Mesenchymal stem cell (in vitro differentiated cells and primary cell): ENCODE data around the gene RAD52.

Experiments used
- DNase-seq: peaks from one replicate; pipeline ENCODE4 v3.0.0-alpha.2; 2013
- H2AFZ ChIP-seq: one replicate; pipeline ENCODE4 v1.6.1; 2013; ENCODE audit warnings: low read depth, mild to moderate bottlenecking, control low read depth, inconsistent platforms, low read length, moderate library complexity
- H2AK5ac ChIP-seq: 2 replicates; pipeline ENCODE4 v1.6.1; 2013; ENCODE audit warnings: low read length, moderate library complexity, mild to moderate bottlenecking, inconsistent platforms; ENCODE audit not compliant: severe bottlenecking
- H2BK120ac ChIP-seq: one replicate; pipeline ENCODE4 v1.6.1; 2013; ENCODE audit warnings: low read depth, mild to moderate bottlenecking, inconsistent platforms, low read length, moderate library complexity
- H2BK12ac ChIP-seq, 2 experiments: one replicate each; pipeline ENCODE4 v1.6.1; 2013; ENCODE audit warnings: inconsistent platforms in 2 of 2, low read length in 2 of 2, mild to moderate bottlenecking in 2 of 2, moderate library complexity in 2 of 2, control low read depth in 1 of 2
- H2BK15ac ChIP-seq: one replicate; pipeline ENCODE4 v1.6.1; 2013; ENCODE audit warnings: mild to moderate bottlenecking, low read depth, inconsistent platforms; ENCODE audit not compliant: poor library complexity, severe bottlenecking
- H2BK5ac ChIP-seq: 2 replicates; pipeline ENCODE4 v1.6.1; 2013; ENCODE audit warnings: low read depth, mild to moderate bottlenecking, low read length, control low read depth, inconsistent platforms; ENCODE audit not compliant: poor library complexity, severe bottlenecking
- H3K14ac ChIP-seq, 2 experiments: one replicate each; pipeline ENCODE4 v1.6.1; 2013; ENCODE audit warnings: inconsistent platforms in 2 of 2, low read length in 2 of 2, control low read depth in 1 of 2, mild to moderate bottlenecking in 1 of 2, moderate library complexity in 1 of 2
- H3K18ac ChIP-seq, 2 experiments: one replicate each; pipeline ENCODE4 v1.6.1; 2013; ENCODE audit warnings: inconsistent platforms in 2 of 2, low read length in 2 of 2, control low read depth in 1 of 2, low read depth in 1 of 2, mild to moderate bottlenecking in 1 of 2
- H3K23ac ChIP-seq, 2 experiments: one replicate each; pipeline ENCODE4 v1.6.1; 2013; ENCODE audit warnings: inconsistent platforms in 2 of 2, low read length in 2 of 2, mild to moderate bottlenecking in 2 of 2, moderate library complexity in 2 of 2, control low read depth in 1 of 2
- H3K27ac ChIP-seq: 2 replicates; pipeline ENCODE4 v1.5.1; 2013; ENCODE audit warnings: mild to moderate bottlenecking, moderate library complexity, low read length, control low read depth, inconsistent platforms; ENCODE audit not compliant: poor library complexity, severe bottlenecking
- H3K27me3 ChIP-seq, 2 experiments: 2 replicates each; pipeline versions ENCODE4 v1.6.1 to v1.7.0; 2013; ENCODE audit warnings: low read length in 2 of 2, mild to moderate bottlenecking in 2 of 2, moderate library complexity in 2 of 2, control low read depth in 1 of 2, inconsistent platforms in 1 of 2; ENCODE audit not compliant: control insufficient read depth in 1 of 2, insufficient read depth in 1 of 2
- H3K36me3 ChIP-seq, 2 experiments: 2 replicates each; pipeline versions ENCODE4 v1.6.1 to v1.7.0; 2013; ENCODE audit warnings: low read length in 2 of 2, control low read depth in 1 of 2, inconsistent platforms in 1 of 2, low read depth in 1 of 2, mild to moderate bottlenecking in 1 of 2; ENCODE audit not compliant: insufficient read depth in 2 of 2, control insufficient read depth in 1 of 2
- H3K4ac ChIP-seq, 2 experiments: one replicate each; pipeline ENCODE4 v1.6.1; 2013; ENCODE audit warnings: inconsistent platforms in 2 of 2, low read length in 2 of 2, mild to moderate bottlenecking in 2 of 2, moderate library complexity in 2 of 2, control low read depth in 1 of 2, low read depth in 1 of 2
- H3K4me1 ChIP-seq: 2 replicates; pipeline ENCODE4 v1.6.1; 2013; ENCODE audit warnings: low read depth, low read length, control low read depth; ENCODE audit not compliant: control insufficient read depth, insufficient read depth
- H3K4me2 ChIP-seq: 2 replicates; pipeline ENCODE4 v1.6.1; 2013; ENCODE audit warnings: low read length, mild to moderate bottlenecking, inconsistent platforms; ENCODE audit not compliant: poor library complexity, severe bottlenecking
- H3K4me3 ChIP-seq, 2 experiments: 2 replicates each; pipeline versions ENCODE4 v1.5.1 to v1.7.0; 2013; ENCODE audit warnings: low read length in 2 of 2, mild to moderate bottlenecking in 2 of 2, control low read depth in 1 of 2, low read depth in 1 of 2; ENCODE audit not compliant: insufficient read depth in 1 of 2
- H3K79me1 ChIP-seq: replicated peaks from 2 replicates; pipeline ENCODE4 v1.6.1; 2013; ENCODE audit warnings: mild to moderate bottlenecking, control low read depth, low read length, inconsistent platforms; ENCODE audit not compliant: poor library complexity, severe bottlenecking
- H3K9ac ChIP-seq: 2 replicates; pipeline ENCODE4 v1.7.0; 2013; ENCODE audit warnings: mild to moderate bottlenecking, low read length, moderate library complexity
- H3K9me3 ChIP-seq: 2 replicates; pipeline ENCODE4 v1.7.0; 2013; ENCODE audit warnings: mild to moderate bottlenecking, low read length; ENCODE audit not compliant: control insufficient read depth
- H4K8ac ChIP-seq: one replicate; pipeline ENCODE4 v1.6.1; 2013; ENCODE audit warnings: inconsistent platforms, mild to moderate bottlenecking, low read length, moderate library complexity
- H4K91ac ChIP-seq: one replicate; pipeline ENCODE4 v1.6.1; 2013; ENCODE audit warnings: mild to moderate bottlenecking, low read length, inconsistent platforms
- WGBS: methylation state at CpG from one replicate; pipeline ENCODE4 v1.1.7; 2013; ENCODE audit warnings: mixed read lengths; 5-methylcytosine and 5-hydroxymethylcytosine counted together

Gene RAD52

GRCh38 chr12:894226-894625 is 55.3 kb downstream of the RAD52 start:
- no peak overlapping the region for H3K14ac ChIP-seq
- H2BK12ac ChIP-seq, result no peak overlapping the region
- peaks cover 13% of the 10 kb centered on the region for H3K79me1 ChIP-seq
- H3K9me3 ChIP-seq, result no peaks in the 10 kb centered on the region
- H3K4me2 ChIP-seq, result no peak overlapping the region
- H3K36me3 ChIP-seq, result peaks cover 29 to 87% of the 10 kb centered on the region in 2 experiments
- no peak for DNase-seq
- H2BK15ac ChIP-seq, result no peak overlapping the region
- H3K23ac ChIP-seq, result no peak overlapping the region
- H2BK5ac ChIP-seq, result no peak overlapping the region
- H3K27me3 ChIP-seq, result no peaks in the 10 kb centered on the region
- H3K4ac ChIP-seq, result no peak overlapping the region
- no peak overlapping the region for H3K18ac ChIP-seq
- H3K27ac ChIP-seq, result no peak overlapping the region
- H2BK120ac ChIP-seq, result no peak overlapping the region
- H3K9ac ChIP-seq, result no peak overlapping the region
- no peak overlapping the region for H2AK5ac ChIP-seq
- no peak overlapping the region for H4K91ac ChIP-seq
- H3K4me1 ChIP-seq, result no peaks in the 10 kb centered on the region
- H4K8ac ChIP-seq, result no peak overlapping the region
- no peak overlapping the region for H2AFZ ChIP-seq
- no peak overlapping the region for H3K4me3 ChIP-seq

GRCh38 chr12:886206-886605 is 63.3 kb downstream of the RAD52 start:
- Histone ChIP-seq H2BK120ac (no peak overlapping the region), H2BK15ac (no peak overlapping the region), H4K8ac (no peak overlapping the region), H2AFZ (no peak overlapping the region), H3K36me3 (peaks cover 38 to 99% of the 10 kb centered on the region in 2 experiments), H3K9ac (no peak overlapping the region), H3K9me3 (no peaks in the 10 kb centered on the region), H3K4me3 (no peak overlapping the region), H3K27me3 (no peaks in the 10 kb centered on the region), H3K4me2 (no peak overlapping the region), H3K23ac (no peak overlapping the region), H3K14ac (no peak overlapping the region), H4K91ac (no peak overlapping the region), H2BK12ac (no peak overlapping the region), H2BK5ac (no peak overlapping the region), H3K79me1 (peaks cover 9% of the 10 kb centered on the region), H2AK5ac (no peak overlapping the region), H3K4me1 (no peaks in the 10 kb centered on the region), H3K18ac (no peak overlapping the region), H3K4ac (no peak overlapping the region), H3K27ac (no peak overlapping the region)
- DNase-seq, result no peak
- 99% methylated on average over 2 of the region's 2 CpGs for WGBS

DNA sequence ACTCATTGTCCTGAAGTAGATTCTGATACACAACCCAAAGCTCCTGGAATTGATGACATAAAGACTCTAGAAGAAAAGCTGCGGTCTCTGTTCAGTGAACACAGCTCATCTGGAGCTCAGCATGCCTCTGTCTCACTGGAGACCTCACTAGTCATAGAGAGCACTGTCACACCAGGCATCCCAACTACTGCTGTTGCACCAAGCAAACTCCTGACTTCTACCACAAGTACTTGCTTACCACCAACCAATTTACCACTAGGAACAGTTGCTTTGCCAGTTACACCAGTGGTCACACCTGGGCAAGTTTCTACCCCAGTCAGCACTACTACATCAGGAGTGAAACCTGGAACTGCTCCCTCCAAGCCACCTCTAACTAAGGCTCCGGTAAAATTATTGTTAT is 63.8 kb downstream of the RAD52 start:
- Histone ChIP-seq H3K4me3 (no peak overlapping the region), H2BK15ac (no peak overlapping the region), H3K14ac (no peak overlapping the region), H3K4me2 (no peak overlapping the region), H3K4ac (no peak overlapping the region), H4K8ac (no peak overlapping the region), H3K23ac (no peak overlapping the region), H2AFZ (no peak overlapping the region), H3K27me3 (no peaks in the 10 kb centered on the region), H2BK120ac (no peak overlapping the region), H2BK5ac (no peak overlapping the region), H4K91ac (no peak overlapping the region), H3K27ac (no peak overlapping the region), H3K18ac (no peak overlapping the region), H3K4me1 (no peaks in the 10 kb centered on the region), H2BK12ac (no peak overlapping the region), H3K9ac (no peak overlapping the region), H3K9me3 (no peaks in the 10 kb centered on the region), H3K36me3 (peaks cover 40 to 100% of the 10 kb centered on the region in 2 experiments), H2AK5ac (no peak overlapping the region), H3K79me1 (peaks cover 11% of the 10 kb centered on the region)
- DNase-seq, result no peak
- 93% methylated on average over 1 of the region's 2 CpGs for WGBS

DNA sequence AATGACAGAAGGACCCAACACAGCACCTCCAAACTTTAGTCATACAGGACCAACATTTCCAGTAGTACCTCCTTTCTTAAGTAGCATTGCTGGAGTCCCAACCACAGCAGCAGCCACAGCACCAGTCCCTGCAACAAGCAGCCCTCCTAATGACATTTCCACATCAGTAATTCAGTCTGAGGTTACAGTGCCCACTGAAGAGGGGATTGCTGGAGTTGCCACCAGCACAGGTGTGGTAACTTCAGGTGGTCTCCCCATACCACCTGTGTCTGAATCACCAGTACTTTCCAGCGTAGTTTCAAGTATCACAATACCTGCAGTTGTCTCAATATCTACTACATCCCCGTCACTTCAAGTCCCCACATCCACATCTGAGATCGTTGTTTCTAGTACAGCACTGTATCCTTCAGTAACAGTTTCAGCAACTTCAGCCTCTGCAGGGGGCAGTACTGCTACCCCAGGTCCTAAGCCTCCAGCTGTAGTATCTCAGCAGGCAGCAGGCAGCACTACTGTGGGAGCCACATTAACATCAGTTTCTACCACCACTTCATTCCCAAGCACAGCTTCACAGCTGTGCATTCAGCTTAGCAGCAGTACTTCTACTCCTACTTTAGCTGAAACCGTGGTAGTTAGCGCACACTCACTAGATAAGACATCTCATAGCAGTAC is 64.6 kb downstream of the RAD52 start:
- Histone ChIP-seq H4K8ac (no peak overlapping the region), H3K79me1 (peaks cover 11% of the 10 kb centered on the region), H2AK5ac (no peak overlapping the region), H2BK5ac (no peak overlapping the region), H2BK15ac (no peak overlapping the region), H3K4me3 (no peak overlapping the region), H3K27me3 (no peaks in the 10 kb centered on the region), H3K9me3 (no peaks in the 10 kb centered on the region), H3K23ac (no peak overlapping the region), H2BK120ac (no peak overlapping the region), H2AFZ (no peak overlapping the region), H3K4me2 (no peak overlapping the region), H3K18ac (no peak overlapping the region), H3K14ac (no peak overlapping the region), H3K27ac (no peak overlapping the region), H3K9ac (no peak overlapping the region), H4K91ac (no peak overlapping the region), H3K4me1 (no peaks in the 10 kb centered on the region), H2BK12ac (no peak overlapping the region), H3K4ac (no peak overlapping the region), H3K36me3 (peaks cover 37 to 100% of the 10 kb centered on the region in 2 experiments)
- 94% methylated on average over 5 of the region's 5 CpGs for WGBS
- DNase-seq, result no peak
